Measurements from ENCODE around the gene RAP1GAP2.

DNA sequence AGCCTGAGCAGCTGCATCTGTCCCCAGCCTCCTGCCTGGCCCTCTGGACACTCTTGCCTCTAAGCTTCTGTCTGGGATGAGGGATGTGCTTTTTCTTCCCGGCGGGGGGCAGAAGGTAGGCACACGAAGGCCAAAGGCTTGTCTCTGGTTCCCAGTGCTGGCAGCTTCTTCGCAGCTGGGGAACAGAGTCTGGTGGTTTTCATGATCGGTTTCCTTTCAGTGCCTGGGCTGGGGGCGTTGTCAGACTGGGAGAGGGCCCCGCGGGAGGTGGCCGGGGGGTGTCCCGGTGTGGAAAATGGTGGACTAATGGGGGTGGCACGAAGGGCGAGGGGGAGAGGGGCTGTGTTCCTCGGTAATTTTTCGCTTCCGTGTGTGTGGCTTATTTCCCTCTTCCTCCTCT, 988 bp downstream of the RAP1GAP2 start:
- TF ChIP-seq, protein P1, sequence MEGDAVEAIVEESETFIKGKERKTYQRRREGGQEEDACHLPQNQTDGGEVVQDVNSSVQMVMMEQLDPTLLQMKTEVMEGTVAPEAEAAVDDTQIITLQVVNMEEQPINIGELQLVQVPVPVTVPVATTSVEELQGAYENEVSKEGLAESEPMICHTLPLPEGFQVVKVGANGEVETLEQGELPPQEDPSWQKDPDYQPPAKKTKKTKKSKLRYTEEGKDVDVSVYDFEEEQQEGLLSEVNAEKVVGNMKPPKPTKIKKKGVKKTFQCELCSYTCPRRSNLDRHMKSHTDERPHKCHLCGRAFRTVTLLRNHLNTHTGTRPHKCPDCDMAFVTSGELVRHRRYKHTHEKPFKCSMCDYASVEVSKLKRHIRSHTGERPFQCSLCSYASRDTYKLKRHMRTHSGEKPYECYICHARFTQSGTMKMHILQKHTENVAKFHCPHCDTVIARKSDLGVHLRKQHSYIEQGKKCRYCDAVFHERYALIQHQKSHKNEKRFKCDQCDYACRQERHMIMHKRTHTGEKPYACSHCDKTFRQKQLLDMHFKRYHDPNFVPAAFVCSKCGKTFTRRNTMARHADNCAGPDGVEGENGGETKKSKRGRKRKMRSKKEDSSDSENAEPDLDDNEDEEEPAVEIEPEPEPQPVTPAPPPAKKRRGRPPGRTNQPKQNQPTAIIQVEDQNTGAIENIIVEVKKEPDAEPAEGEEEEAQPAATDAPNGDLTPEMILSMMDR (IDR thresholded peaks at IDR 0.05; ENCODE audit: low read length), result no peak
- TF ChIP-seq EZH2 (IDR thresholded peaks at IDR 0.05; ENCODE audit: borderline replicate concordance, low read length), result no peak

Data from OCI-LY1 (cell line).